Measurements from ENCODE around the gene SMC6. TPM values are rescaled to one million over a fixed set of nuclear protein-coding genes. Genes with fewer than 3 reads are reported as not detected.

Gene SMC6
- total RNA-seq, 4 donors from 2014 or later: 8.9 to 18.6 (median 12.0) TPM

GRCh38 chr2:17717666-17718065, 35.9 kb downstream of the SMC6 start:
- ATAC-seq (ENCODE audit: low FRiP score) (no peak), DNase-seq (ENCODE audit: low spot score) (no peak)
- TF ChIP-seq, protein P1, sequence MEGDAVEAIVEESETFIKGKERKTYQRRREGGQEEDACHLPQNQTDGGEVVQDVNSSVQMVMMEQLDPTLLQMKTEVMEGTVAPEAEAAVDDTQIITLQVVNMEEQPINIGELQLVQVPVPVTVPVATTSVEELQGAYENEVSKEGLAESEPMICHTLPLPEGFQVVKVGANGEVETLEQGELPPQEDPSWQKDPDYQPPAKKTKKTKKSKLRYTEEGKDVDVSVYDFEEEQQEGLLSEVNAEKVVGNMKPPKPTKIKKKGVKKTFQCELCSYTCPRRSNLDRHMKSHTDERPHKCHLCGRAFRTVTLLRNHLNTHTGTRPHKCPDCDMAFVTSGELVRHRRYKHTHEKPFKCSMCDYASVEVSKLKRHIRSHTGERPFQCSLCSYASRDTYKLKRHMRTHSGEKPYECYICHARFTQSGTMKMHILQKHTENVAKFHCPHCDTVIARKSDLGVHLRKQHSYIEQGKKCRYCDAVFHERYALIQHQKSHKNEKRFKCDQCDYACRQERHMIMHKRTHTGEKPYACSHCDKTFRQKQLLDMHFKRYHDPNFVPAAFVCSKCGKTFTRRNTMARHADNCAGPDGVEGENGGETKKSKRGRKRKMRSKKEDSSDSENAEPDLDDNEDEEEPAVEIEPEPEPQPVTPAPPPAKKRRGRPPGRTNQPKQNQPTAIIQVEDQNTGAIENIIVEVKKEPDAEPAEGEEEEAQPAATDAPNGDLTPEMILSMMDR (IDR thresholded peaks at IDR 0.05): no peak

DNA sequence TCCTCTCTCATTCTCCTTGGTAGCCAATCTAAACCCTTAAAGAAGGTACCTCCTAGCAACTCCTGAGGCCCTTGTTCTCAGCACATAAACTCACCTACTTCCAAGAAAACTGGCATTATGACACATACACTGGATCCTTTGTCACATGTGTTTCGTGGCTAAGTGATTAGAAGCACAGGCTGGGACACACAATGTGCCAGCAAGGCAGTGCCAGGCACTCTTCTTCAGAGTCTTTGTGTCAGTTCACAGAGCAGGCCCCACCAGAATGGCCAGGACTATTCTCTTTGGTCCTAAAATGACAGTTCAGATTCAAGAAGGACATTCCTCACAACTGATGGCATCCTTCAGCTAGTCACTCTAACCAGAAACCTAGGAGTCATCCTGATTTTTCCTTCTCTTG, 40.3 kb downstream of the SMC6 start:
- TF ChIP-seq, protein P1 (IDR thresholded peaks at IDR 0.05): no peak
- ATAC-seq (ENCODE audit: low FRiP score) (no peak), DNase-seq (ENCODE audit: low spot score) (no peak)

DNA sequence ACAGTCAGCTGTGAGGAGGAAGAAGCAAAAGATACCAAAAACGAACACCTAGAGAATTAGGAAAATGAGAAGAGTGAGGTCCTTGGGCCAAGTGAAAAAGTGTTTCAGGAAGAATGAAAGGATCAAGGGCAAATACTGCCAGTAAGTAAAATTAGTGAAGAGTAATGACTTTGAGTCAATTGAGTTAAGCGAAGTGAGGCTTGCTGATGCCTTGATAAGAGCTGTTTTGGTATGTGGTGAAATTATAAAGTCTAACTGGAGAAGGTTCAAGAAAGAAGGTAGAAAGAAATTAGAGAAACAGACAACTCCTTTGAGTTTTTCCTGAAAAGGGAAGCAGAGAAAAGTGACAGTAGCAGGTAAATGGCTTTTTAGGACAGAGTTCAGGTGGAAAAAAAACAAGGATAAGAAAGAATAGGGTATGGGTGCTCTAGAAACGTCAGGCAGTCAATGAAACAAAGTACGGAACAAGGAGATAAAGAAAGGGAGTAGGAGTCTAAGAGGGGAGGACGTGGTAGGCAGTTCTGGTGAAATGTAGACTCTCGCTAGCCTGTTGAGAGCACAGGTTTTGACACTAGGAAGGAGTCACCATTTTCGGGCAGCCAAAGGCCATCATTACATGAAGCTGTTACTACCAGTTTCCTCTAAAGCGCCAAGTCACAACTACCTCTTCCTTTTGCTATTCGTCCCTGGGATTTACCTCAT, 42.9 kb downstream of the SMC6 start:
- DNase-seq (ENCODE audit: low spot score) (no peak), ATAC-seq (ENCODE audit: low FRiP score) (no peak)
- TF ChIP-seq, protein P1 (IDR thresholded peaks at IDR 0.05): no peak

DNA sequence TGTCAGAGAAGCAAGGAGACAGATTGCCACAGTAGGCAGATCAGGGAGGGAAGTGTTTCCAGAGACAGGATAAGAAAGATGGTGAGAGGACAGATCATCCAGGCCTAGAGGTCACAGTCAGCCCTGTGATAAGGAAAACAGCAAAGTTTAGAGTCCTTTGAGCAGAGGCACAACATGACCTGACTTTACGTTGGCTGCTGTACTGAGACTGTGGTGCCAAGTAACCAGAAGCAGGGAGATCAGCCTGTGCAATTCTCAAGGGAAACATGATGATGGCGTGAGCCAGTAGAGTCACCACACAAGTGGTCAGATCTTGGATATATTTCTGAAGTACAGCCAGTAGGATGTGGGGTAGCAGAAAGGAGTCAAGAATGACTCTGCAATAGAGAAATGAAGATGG, 43.7 kb downstream of the SMC6 start:
- TF ChIP-seq, protein P1 (IDR thresholded peaks at IDR 0.05): no peak
- ATAC-seq (ENCODE audit: low FRiP score) (no peak), DNase-seq (ENCODE audit: low spot score) (no peak)

GRCh38 chr2:17708501-17708900, 45.1 kb downstream of the SMC6 start:
- ATAC-seq (ENCODE audit: low FRiP score): no peak

GRCh38 chr2:17706845-17707244, 46.8 kb downstream of the SMC6 start:
- ATAC-seq (ENCODE audit: low FRiP score) (no peak), DNase-seq (ENCODE audit: low spot score) (no peak)
- TF ChIP-seq, protein P1 (IDR thresholded peaks at IDR 0.05): no peak

More at GRCh38 chr2:17708501-17708900, 45.1 kb downstream of the SMC6 start:
- DNase-seq (ENCODE audit: low spot score): no peak
- TF ChIP-seq, protein P1 (IDR thresholded peaks at IDR 0.05): no peak

DNA sequence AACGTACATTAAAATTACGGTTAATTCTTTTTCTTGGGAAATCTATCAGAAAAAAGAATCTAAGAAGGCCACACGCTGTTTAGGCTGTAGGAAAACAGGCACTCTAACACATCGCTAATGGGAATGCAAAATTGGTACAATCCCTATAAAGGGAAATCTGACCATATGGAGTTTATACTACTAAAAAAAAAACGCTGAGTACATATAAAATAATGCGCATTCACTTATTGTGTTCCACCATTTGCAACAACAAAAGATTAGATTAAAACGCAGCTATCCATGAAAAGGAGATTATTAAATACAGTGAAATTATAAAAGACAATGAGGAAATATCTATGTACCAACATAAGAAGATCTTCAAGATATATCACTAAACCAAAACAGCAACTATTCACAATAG, 62.8 kb downstream of the SMC6 start:
- TF ChIP-seq, protein P1 (IDR thresholded peaks at IDR 0.05): no peak
- DNase-seq (ENCODE audit: low spot score) (no peak), ATAC-seq (ENCODE audit: low FRiP score) (no peak)
